ENCODE results near the gene ASXL1.
A peak's percentile ranks its signal among the peaks of the same experiment; 100 is the strongest.

Gene ASXL1

DNA sequence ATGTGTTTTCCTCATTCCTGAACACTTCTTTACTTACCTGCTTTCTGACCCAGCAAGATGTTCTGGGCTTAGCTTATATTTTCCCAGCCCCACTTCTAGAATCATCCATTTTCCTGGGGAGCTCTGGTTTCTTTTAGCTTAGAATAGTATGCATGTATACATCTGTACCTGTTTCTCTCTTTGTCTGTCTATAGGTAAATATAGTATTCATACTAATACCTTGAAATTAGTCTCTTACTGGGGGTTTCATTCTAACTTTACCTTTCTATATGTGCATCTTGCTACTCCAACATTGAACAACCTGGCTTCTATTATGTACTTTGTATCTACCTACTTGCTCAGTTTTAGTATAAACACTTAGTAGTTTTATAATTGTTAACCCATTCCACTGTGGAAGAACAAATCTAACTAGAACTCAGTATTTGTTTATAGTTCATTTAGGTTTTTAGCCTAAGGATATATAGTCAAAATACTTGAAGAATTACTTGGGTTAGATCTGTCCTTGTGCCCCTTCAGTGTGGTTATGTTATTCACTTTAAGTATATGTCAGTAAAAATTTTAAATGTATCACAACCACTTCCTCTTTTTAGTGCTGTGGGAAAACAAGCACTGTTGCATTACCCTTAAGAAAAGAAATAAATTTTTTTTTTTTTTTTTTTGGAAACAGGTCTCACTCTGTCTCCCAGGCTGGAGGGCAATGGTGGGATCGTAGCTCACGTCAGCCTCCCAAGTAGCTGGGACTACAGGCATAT is 54.0 kb downstream of the ASXL1 start:
- DNase-seq, result no peak

GRCh38 chr20:32415494-32415893 is 57.4 kb downstream of the ASXL1 start:
- no peak for DNase-seq

GRCh38 chr20:32416206-32416605 is 58.1 kb downstream of the ASXL1 start:
- no peak for DNase-seq

DNA sequence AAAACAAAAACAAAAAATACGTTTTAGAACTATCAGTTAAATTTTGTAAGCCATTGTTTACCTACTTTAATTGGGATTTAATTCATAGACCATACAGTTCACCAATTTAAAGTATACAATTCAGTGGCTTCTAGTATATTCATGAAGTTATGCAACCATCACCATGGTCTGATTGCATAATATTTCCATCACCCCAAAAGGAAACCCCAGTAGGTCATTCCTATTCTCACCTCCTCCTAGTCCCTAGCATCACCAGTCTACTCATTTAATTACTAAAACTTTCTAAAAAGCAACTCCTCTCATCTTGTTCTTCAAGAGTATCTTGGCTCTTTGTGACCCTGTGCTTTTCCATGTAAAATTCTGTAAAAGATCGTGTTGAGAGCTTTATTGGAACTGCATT is 60.2 kb downstream of the ASXL1 start:
- no peak for DNase-seq

GRCh38 chr20:32421290-32421689 is 63.2 kb downstream of the ASXL1 start:
- no peak for DNase-seq

- no peak for DNase-seq
Measured at GRCh38 chr20:32427996-32428395, 69.9 kb downstream of the ASXL1 start.

GRCh38 chr20:32429343-32429742 is 71.2 kb downstream of the ASXL1 start:
- DNase-seq, result no peak

DNA sequence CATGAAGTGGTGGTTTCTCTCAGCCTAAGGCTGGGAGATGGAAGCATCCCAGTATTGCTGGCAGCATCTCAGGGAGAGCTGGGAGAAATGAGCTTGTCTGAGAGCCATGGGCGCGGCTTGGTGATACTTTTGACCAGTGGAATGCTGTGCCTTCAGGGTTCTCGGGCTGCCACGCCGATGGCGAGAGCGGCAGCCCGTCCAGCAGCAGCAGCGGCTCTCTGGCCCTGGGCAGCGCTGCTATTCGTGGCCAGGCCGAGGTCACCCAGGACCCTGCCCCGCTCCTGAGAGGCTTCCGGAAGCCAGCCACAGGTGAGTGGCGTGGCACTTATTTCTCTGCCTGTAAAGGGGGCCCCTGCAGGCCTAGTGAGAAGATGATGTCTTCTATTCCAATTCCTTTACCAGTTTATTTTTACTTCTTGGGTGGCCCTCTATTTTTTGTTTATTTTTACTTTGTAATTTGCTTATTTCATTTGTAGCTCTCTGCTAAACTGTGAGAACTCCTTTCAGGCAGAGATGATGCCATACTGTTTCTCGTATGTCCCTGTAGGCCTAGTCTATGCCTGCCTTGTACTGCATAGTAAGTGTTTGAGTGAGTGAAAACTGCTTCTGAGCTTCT is 71.7 kb downstream of the ASXL1 start:
- no peak for DNase-seq

DNA sequence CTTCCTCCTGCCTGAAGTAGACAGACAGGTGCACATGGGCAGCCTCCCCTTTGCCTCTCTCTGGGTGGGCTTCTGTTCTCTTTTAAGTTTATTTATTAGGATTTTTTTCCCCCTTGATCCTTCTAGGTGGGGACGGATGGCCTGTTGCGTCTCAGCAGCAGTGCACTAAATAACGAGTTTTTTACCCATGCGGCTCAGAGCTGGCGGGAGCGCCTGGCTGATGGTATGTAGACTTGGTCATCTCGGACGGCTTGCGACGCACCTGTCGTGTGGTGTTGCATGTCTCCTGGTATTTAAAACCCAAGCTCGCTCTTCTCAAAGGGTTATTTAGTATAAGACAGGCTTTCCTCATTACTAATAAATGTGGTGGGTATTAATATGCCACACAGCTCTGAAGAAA is 73.3 kb downstream of the ASXL1 start:
- no peak for DNase-seq

DNA sequence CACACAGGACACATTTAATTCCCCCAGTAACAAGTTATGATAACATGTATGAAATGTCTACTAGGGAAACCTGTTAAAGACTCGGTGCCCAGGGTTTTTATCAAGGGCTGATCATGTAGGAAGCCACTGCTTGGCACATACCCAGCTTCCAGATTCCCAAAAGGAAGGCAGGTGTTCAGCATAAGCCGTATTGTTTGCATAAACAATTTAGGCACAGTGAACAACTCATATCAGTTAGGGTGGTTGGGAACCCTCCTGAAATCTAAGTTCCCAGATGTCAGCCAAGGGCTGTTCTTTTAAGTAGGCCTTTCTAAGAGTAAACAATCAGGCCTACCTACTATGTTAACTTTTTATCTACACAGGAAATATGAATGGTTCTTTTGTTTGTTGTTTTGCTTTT is 74.1 kb downstream of the ASXL1 start:
- DNase-seq, result no peak

GRCh38 chr20:32433311-32434021 is 75.3 kb downstream of the ASXL1 start:
- no peak for DNase-seq

DNA sequence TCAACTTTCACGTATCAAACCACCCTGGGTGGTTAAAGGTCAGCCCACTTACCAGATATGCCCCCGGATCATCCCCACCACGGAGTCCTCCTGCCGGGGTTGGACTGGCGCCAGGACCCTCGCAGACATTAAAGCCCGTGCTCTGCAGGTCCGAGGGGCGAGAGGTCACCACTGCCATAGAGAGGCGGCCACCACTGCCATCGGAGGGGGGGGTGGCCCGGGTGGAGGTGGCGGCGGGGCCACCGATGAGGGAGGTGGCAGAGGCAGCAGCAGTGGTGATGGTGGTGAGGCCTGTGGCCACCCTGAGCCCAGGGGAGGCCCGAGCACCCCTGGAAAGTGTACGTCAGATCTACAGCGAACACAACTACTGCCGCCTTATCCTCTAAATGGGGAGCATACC is 76.3 kb downstream of the ASXL1 start:
- no peak for DNase-seq

GRCh38 chr20:32435449-32436107 is 77.4 kb downstream of the ASXL1 start:
- DNase-seq, result no peak

GRCh38 chr20:32436142-32436861 is 78.2 kb downstream of the ASXL1 start:
- no peak for DNase-seq

DNA sequence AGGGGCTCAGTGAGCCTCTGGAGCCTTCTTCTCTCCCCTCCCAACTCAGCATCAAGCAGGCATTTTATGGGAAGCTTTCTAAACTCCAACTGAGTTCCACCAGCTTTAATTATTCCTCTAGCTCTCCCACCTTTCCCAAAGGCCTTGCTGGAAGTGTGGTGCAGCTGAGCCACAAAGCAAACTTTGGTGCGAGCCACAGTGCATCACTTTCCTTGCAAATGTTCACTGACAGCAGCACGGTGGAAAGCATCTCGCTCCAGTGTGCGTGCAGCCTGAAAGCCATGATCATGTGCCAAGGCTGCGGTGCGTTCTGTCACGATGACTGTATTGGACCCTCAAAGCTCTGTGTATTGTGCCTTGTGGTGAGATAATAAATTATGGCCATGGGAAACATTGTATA is 78.8 kb downstream of the ASXL1 start:
- no peak for DNase-seq

GRCh38 chr20:32437391-32438074 is 79.4 kb downstream of the ASXL1 start:
- DNase-seq, result peak; percentile 47

- no peak for DNase-seq
Measured at GRCh38 chr20:32438331-32438858, 80.3 kb downstream of the ASXL1 start.

DNA sequence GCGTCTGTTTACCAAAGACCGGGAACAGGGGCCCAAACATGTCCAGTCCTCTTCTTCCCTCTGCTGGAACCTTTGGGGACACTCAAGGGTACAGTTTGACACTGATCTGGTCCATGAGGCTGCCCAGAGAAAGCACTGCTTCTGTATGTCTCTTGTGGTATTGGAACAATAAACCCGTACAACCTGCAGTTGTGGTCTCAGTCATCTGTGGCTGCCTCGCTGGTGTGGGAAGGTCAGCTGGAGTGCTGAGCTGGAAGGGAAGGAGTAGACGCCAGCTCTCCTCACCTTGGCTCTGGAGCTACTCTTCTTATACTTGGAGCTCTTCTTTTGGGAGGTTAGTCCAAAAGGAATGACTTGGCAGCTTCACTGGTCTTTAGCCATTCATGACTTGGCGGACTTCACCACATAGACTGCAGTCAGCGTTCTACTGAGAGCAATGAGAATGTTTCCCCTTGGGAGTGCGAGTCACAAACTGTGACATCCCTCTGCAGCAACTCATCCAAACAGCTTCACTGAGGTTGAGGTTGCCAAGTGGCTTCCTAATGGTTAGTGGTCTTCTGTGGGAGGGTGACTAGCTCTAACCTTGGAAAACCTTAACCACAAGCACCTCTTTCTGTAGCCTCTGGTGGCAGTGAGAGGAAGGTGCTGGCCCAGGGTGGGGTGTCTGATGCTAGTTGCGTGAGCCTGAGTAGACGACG is 81.2 kb downstream of the ASXL1 start:
- DNase-seq, result no peak

- DNase-seq, result no peak
Measured at GRCh38 chr20:32440069-32440757, 82.1 kb downstream of the ASXL1 start.

- DNase-seq, result no peak
Measured at GRCh38 chr20:32440758-32441078, 82.6 kb downstream of the ASXL1 start.

DNA sequence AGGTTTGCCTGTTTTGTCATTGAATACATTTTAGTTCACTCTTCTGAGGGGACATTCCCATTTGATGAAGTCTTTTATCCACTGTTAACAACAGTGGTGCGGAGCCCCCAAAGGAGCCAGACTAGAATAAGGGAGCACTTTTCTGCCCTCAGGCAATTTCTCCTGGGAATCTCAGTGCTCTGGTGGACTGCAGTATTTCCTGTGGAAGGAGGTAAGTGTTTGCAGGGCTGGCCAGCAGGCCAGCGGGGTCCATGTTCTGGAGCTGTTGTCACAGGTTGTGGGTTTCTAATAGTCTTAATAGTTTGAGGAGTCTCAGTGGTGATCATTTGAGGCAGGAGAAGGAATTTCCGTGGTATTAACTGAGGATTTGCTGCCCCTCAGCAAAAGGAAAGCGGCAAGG is 83.5 kb downstream of the ASXL1 start:
- no peak for DNase-seq
